ENCODE results near the gene PPP3CA. TPM values are rescaled to one million over a fixed set of nuclear protein-coding genes. Genes with fewer than 3 reads are reported as not detected.
"Not testable (repeated sequence)": the region's sequence is repeated elsewhere in the genome, so short reads cannot be mapped to it uniquely, and the experiment has no call there.

PPP3CA gene
- total and polyA plus RNA-seq, 2 donors (not counting 1 experiment from before 2014, with no cell fraction given) = 66.4 to 79.3 TPM

GRCh38 chr4:101238706-101239105, 108.6 kb downstream of the PPP3CA start:
- no peaks in the 10 kb centered on the region for H3K27me3 ChIP-seq (ENCODE audit: control insufficient read depth, insufficient read depth, low read length)
- H2AFZ ChIP-seq (ENCODE audit: low read length) = no peak overlapping the region
- H4K20me1 ChIP-seq (ENCODE audit: control insufficient read depth, extremely low read depth, insufficient read depth, low read length) = no peaks in the 10 kb centered on the region
- peaks cover 37% of the 10 kb centered on the region for H3K79me2 ChIP-seq (ENCODE audit: control insufficient read depth, insufficient read depth, low read length)
- DNase-seq (ENCODE audit: low read depth in 2 of 2) = peak; percentile 70 to 81
- H3K4me2 ChIP-seq (ENCODE audit: extremely low read depth, insufficient read depth, low read length) = peak overlapping the region; percentile 82
- H3K9me3 ChIP-seq (ENCODE audit: control insufficient read depth, insufficient read depth, low read depth, low read length) = no peaks in the 10 kb centered on the region
- no peaks in the 10 kb centered on the region for H3K36me3 ChIP-seq (ENCODE audit: control insufficient read depth, insufficient read depth, low read length)
- peak overlapping the region; percentile 56 for H3K27ac ChIP-seq (ENCODE audit: insufficient read depth, low read length)
- H3K4me3 ChIP-seq (replicated peaks in 1 of 4; ENCODE audit: control extremely low read depth in 1 of 4, insufficient read depth in 1 of 4, low read depth in 3 of 4, low read length in 4 of 4) = peak overlapping the region in 1 of 4 experiments; percentile 8
- no peak for TF ChIP-seq EZH2 (IDR thresholded peaks at IDR 0.05; ENCODE audit: low read length, missing control alignments)
- no peak for TF ChIP-seq CTCF (conservative IDR thresholded peaks at IDR 0.05 in 1 of 2, IDR thresholded peaks at IDR 0.05 in 1 of 2; ENCODE audit: low read depth in 1 of 2, low read length in 2 of 2)
- no peak overlapping the region for H3K9ac ChIP-seq (ENCODE audit: insufficient read depth, low read length)
- peaks cover 9% of the 10 kb centered on the region for H3K4me1 ChIP-seq (ENCODE audit: control insufficient read depth, extremely low read depth, insufficient read depth, low read length)

GRCh38 chr4:101237773-101238172, 109.6 kb downstream of the PPP3CA start:
- no peak overlapping the region for H3K27ac ChIP-seq (ENCODE audit: insufficient read depth, low read length)
- no peaks in the 10 kb centered on the region for H3K27me3 ChIP-seq (ENCODE audit: control insufficient read depth, insufficient read depth, low read length)
- TF ChIP-seq EZH2 (IDR thresholded peaks at IDR 0.05; ENCODE audit: low read length, missing control alignments) = no peak
- TF ChIP-seq CTCF (conservative IDR thresholded peaks at IDR 0.05 in 1 of 2, IDR thresholded peaks at IDR 0.05 in 1 of 2; ENCODE audit: low read depth in 1 of 2, low read length in 2 of 2) = no peak
- no peak overlapping the region for H3K4me3 ChIP-seq (replicated peaks in 1 of 4; ENCODE audit: control extremely low read depth in 1 of 4, insufficient read depth in 1 of 4, low read depth in 3 of 4, low read length in 4 of 4)
- DNase-seq (ENCODE audit: low read depth in 2 of 2) = no peak
- H3K9me3 ChIP-seq (ENCODE audit: control insufficient read depth, insufficient read depth, low read depth, low read length) = no peaks in the 10 kb centered on the region
- no peak overlapping the region for H2AFZ ChIP-seq (ENCODE audit: low read length)
- no peak overlapping the region for H3K4me2 ChIP-seq (ENCODE audit: extremely low read depth, insufficient read depth, low read length)
- peaks cover 9% of the 10 kb centered on the region for H3K4me1 ChIP-seq (ENCODE audit: control insufficient read depth, extremely low read depth, insufficient read depth, low read length)
- no peak overlapping the region for H3K9ac ChIP-seq (ENCODE audit: insufficient read depth, low read length)
- peaks cover 36% of the 10 kb centered on the region for H3K79me2 ChIP-seq (ENCODE audit: control insufficient read depth, insufficient read depth, low read length)
- H4K20me1 ChIP-seq (ENCODE audit: control insufficient read depth, extremely low read depth, insufficient read depth, low read length) = no peaks in the 10 kb centered on the region
- H3K36me3 ChIP-seq (ENCODE audit: control insufficient read depth, insufficient read depth, low read length) = no peaks in the 10 kb centered on the region

DNA sequence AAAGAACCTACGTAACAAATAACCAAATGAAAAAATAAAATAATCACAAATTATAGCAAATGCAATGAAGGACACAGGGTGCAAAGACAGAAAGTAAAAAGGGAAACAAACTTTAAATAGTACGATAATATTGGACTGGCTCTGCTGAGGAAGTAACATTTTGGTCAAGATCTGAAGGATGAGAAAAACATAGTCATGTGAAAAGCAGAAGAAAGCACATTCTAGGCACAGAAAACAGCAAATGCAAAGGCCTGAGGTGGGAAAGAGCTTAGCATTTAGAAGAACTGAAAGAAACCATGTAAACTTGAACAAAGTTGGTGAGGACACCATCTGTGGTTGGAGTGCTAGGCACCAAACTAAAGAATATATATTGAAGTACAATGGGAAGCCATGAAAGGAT, 111.2 kb downstream of the PPP3CA start:
- TF ChIP-seq EZH2 (IDR thresholded peaks at IDR 0.05; ENCODE audit: low read length, missing control alignments) = no peak
- no peak for TF ChIP-seq CTCF (conservative IDR thresholded peaks at IDR 0.05 in 1 of 2, IDR thresholded peaks at IDR 0.05 in 1 of 2; ENCODE audit: low read depth in 1 of 2, low read length in 2 of 2)
- no peak overlapping the region for H3K27ac ChIP-seq (ENCODE audit: insufficient read depth, low read length)
- no peaks in the 10 kb centered on the region for H3K36me3 ChIP-seq (ENCODE audit: control insufficient read depth, insufficient read depth, low read length)
- H2AFZ ChIP-seq (ENCODE audit: low read length) = no peak overlapping the region
- no peak overlapping the region for H3K4me3 ChIP-seq (replicated peaks in 1 of 4; ENCODE audit: control extremely low read depth in 1 of 4, insufficient read depth in 1 of 4, low read depth in 3 of 4, low read length in 4 of 4)
- H3K27me3 ChIP-seq (ENCODE audit: control insufficient read depth, insufficient read depth, low read length) = no peaks in the 10 kb centered on the region
- no peaks in the 10 kb centered on the region for H4K20me1 ChIP-seq (ENCODE audit: control insufficient read depth, extremely low read depth, insufficient read depth, low read length)
- peaks cover 39% of the 10 kb centered on the region for H3K79me2 ChIP-seq (ENCODE audit: control insufficient read depth, insufficient read depth, low read length)
- DNase-seq (ENCODE audit: low read depth in 2 of 2) = no peak
- no peaks in the 10 kb centered on the region for H3K9me3 ChIP-seq (ENCODE audit: control insufficient read depth, insufficient read depth, low read depth, low read length)
- H3K4me1 ChIP-seq (ENCODE audit: control insufficient read depth, extremely low read depth, insufficient read depth, low read length) = peaks cover 15% of the 10 kb centered on the region
- no peak overlapping the region for H3K4me2 ChIP-seq (ENCODE audit: extremely low read depth, insufficient read depth, low read length)
- H3K9ac ChIP-seq (ENCODE audit: insufficient read depth, low read length) = no peak overlapping the region

GRCh38 chr4:101234141-101234540, 113.2 kb downstream of the PPP3CA start:
- not testable (repeated sequence) for H3K27ac ChIP-seq (ENCODE audit: insufficient read depth, low read length); H3K36me3 ChIP-seq (ENCODE audit: control insufficient read depth, insufficient read depth, low read length); H4K20me1 ChIP-seq (ENCODE audit: control insufficient read depth, extremely low read depth, insufficient read depth, low read length); H3K27me3 ChIP-seq (ENCODE audit: control insufficient read depth, insufficient read depth, low read length); H2AFZ ChIP-seq (ENCODE audit: low read length); H3K9me3 ChIP-seq (ENCODE audit: control insufficient read depth, insufficient read depth, low read depth, low read length); DNase-seq (ENCODE audit: low read depth in 2 of 2); H3K4me3 ChIP-seq (replicated peaks in 1 of 4; ENCODE audit: control extremely low read depth in 1 of 4, insufficient read depth in 1 of 4, low read depth in 3 of 4, low read length in 4 of 4); H3K9ac ChIP-seq (ENCODE audit: insufficient read depth, low read length); H3K4me2 ChIP-seq (ENCODE audit: extremely low read depth, insufficient read depth, low read length)
- Histone ChIP-seq H3K79me2 (ENCODE audit: control insufficient read depth, insufficient read depth, low read length) (peaks cover 35% of the 10 kb centered on the region), H3K4me1 (ENCODE audit: control insufficient read depth, extremely low read depth, insufficient read depth, low read length) (peaks cover 11% of the 10 kb centered on the region)
